Activated CD8-positive, alpha-beta memory T cell treated with anti-CD3 and anti-CD28 coated beads, Interleukin-2, amount 50 U/mL, for 24 hours (primary cell): ENCODE results near the gene DNAJC5.
A peak's percentile ranks its signal among the peaks of the same experiment; 100 is the strongest.
"Not testable (repeated sequence)": the region's sequence is repeated elsewhere in the genome, so short reads cannot be mapped to it uniquely, and the experiment has no call there.

Experiments used
- DNase-seq: peaks from one replicate; pipeline ENCODE4 v3.0.0-alpha.2; 2020; ENCODE audit errors: extremely low read depth

Gene DNAJC5, protein sequence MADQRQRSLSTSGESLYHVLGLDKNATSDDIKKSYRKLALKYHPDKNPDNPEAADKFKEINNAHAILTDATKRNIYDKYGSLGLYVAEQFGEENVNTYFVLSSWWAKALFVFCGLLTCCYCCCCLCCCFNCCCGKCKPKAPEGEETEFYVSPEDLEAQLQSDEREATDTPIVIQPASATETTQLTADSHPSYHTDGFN

DNA sequence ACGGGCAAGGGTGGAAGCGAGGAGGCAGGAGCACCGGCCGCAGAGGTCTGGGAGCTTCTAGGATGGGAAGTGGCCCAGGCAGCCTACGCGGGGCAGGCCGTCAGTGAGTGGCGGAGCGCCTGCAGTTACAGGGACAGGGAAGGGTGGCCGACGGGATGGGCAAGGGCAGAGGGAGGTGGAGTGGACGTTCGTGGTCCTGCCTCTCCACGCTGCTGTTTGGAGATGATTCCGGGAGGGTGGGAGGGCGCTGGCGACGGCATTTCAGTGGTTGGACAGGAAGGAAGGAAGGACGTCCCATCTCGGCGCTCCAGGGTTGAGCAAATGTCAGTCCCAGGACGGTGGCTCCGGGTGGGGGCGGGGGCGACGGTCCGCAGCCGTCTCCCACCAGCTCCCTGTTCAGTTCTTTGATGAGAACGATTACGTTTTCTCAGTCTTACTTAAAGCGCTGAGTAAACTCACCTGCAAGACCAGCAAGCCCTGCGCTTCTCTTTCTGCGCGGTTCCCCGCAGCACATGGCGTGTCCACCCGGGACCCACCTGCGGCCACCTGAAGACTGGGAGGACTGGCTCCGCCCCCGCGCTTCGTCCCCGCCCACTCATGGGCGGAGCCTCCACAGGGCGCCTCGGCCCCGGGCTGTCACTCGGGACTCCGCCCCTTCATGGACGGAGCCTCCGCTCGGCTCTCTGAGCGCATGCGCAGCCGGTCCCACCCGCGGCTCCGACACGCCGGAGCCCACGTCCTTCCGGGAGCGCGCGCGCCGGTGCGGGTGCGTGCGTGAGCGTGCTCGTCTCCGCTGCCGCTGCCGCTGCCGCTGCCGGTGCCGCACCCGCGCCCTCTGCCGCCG, at the start of gene DNAJC5:
Gene DNAJC5 (plus strand): TSS at position 769 of the 844 bp plus-strand sequence. CDS start 33,220 bp downstream, outside the sequence.
- peak; percentile 81 for DNase-seq

DNA sequence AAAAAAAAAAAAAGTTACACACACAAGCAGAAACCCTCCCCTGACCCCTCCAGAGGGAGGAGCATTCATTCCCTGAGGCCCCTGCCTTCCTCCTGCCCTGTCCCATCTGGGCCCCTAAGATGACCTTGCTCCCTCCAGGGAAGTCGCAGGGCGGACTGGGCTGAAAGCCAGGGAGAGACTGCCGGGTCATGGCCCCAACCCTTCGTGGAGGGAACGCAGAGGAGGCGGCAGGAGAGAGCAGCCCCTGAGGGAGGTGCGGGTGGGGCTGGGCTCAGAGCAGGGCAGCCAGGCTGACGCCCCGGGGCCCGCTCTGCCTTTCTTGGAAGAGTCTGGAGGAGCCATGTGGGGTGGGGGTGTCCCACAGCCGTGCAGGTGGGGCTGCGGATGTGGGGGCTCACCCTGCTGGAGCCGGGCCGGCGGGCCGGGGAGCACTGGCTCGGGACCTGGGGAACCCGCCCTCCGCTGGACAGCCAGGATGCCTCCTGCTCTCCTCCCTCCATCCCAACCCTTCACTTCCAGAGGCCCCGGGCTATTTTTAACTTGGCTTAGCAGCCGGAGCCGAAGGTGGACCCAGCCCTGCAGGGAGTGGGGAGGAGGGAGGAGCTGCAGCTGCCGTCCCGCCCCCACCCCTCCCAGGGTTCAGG, 48.7 kb upstream of the DNAJC5 start:
- DNase-seq, result no peak

DNA sequence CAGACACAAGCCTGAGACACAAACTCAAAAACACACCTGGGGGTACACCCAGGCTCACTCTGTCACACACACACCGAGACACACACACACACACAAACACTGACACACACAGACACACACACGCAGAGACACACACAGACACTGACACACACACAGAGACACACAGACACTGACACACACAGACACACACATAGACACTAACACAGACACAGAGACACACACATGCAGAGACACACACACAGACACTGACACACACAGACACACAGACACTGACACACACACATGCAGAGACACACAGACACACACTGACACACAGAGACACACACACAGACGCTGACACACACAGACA, 48.1 kb upstream of the DNAJC5 start:
- DNase-seq, result no peak

DNA sequence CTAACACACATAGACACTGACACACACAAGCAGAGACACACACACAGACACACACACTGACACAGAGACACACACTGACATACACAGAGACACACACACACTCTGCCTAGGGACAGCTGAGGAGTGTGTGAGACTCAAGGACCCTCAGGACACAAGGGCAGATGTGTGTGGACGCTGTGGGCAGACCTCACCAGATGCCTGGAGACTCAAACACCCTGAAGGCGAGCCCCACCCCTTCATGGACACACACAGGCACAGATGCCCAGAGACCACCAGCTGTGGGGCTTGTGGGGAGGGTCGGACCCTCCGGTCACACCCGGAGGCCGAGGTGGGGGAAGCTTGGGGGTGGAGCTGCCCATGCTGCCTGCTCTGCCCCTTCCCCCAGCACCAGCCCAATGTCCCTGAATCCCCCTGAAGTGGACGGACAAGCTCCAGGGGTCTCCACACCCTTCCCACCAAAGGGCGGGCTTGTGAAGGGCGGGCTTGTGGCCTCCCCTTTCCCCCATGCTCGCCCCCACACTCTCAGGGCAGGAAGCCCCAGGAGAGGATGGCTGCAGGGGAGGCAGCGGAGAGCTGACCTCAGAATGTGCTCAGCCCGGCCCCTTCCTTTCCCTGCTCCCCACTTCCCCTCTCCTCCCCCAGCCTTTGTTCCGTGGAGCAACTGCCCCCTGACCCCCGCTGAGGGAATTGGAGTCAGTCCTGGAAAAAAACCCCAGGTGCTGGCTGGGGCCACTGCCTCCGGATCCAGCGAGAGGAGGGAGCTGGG, 47.5 kb upstream of the DNAJC5 start:
- DNase-seq, result no peak

DNA sequence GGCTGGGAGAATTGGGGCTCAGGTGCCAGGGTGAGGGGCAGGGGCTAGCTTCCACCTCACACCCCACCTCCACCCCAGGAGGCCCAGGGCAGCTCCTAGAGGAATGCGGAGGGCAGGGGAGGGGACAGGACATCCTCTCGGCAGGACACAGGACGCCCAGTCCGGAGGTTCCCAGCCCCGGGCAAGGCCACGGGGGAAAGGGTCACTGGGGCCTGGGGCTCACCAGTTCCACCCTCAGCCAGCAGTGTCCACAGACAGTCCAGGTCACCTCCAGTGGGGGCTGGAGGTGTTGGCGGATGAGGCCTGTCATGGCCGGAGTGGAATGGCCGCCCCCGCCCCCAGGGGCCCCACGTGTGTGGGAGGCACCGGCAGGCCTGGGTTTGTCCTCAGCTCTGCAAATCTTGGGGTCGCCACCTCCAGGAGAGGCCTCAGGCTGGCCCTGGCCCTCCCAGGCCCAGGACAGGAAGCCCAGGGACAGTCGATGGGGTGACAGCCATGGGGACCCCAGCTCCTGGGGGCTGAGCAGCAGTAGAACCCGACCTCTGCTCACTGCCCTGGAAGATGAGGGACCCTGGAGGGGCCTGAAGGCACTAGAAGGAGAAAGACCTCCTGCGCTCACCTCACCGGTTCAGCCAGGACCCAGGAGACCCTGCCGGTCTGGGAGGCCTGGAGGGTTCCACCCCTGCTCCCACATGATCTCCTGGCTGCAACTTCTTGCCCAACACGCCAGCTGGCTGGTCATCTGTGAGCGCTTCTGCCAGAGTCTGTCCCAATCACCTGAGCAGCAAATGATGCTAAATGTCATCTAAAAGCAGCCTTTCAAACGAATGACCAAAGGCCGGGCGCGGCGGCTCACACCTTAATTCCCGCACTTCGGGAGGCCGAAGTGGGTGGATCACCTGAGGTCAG, 46.7 kb upstream of the DNAJC5 start:
- DNase-seq, result no peak

DNA sequence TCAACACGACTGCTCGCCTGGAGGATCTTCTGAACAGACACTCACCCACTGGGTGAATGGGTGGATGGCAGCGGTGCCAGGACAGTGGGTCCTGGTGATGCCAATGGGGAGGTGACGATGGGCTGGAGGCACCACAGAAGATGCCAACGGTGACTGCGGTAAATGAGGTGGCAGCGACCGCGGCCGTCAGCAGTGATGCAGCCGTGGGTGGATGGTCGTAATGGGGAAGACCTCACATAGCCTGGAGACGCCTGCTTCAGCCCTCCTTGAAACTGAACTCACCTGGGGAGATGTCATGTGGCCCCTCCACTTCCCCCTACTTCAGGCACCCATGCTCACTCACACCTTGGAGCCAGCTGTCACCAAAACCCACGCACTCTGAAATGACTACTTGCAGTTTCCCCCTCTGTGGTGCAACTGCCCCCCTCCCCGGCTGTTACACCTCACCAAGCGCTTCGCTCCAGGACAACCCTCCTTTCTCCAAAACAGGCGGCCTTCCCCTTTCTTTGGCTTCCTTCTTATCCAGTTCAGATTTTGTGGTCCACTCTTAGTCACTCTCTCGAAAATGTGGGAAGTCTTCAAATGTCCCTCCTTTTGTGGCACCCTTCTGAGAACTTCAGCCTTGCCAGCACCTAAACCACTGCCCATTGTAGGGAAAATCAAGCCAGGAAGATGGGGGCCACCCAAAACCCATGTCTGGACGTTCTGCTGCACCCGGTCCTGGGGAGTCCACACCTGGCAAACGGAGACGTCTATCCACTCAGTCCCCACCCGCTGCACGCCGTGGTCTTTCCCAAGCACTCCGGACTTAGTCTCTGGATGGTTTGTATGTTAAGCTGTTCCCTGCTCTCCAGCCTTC, 44.0 kb upstream of the DNAJC5 start:
- DNase-seq, result peak; percentile 27

DNA sequence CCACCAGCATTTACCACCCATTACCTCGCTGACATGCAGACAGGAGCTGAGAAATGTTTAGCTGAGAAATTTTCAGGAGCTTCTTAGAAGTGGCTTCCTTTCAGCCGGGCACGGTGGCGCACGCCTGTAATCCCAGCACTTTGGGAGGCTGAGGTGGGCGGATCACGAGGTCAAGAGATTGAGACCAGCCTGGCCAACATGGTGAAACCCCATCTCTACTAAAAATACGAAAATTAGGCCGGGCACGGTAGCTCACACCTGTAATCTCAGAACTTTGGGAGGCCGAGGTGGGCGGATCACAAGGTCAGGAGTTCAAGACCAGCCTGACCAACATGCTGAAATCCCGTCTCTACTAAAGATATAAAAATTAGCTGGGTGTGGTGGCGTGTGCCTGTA, 43.4 kb upstream of the DNAJC5 start:
- not testable (repeated sequence) for DNase-seq

DNA sequence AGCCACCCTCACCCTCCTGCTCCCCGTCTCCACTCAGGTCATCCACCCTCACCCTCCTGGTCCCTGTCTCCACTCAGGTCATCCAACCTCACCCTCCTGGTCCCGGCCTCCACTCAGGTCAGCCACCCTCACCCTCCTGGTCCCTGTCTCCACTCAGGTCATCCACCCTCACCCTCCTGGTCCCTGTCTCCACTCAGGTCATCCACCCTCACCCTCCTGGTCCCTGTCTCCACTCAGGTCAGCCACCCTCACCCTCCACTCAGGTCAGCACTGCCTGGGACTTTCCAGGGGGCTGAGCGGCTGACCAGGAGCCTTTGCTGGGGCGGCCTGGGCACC, 41.2 kb upstream of the DNAJC5 start:
- not testable (repeated sequence) for DNase-seq

DNA sequence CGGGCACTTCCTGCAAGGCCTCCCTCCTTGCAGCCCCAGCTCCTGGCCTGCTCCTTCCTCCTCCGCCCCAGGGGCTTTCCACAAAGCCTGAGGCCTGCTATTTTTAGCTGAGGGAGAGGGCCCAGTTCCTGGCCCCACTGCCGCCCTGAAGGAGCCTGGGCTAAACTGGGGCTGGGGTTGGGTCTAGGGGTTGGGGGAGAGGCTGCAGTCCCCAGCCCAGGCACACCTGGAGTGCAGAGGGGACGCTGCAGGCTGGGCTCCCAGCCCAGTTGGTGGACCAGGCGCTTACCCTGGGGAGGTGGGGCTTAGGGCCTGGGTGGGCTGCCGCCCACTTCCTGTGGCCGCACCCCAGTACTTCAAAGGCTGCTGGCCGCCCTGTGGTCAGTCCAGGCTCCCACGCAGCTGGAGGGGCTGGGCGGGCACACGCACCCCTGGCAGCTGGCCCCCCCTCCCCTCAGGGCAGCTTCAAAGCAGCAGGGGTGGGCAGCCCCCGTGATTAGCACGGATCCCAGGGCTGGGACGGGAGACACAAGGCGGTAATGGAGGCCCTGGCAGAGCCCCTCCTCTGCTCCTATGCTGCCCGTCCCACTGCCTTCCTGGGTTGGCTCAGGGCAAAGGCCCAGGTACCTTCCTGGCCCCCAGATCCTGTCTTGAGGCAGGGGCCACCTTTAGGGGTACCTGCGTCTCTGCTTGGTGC, 40.7 kb upstream of the DNAJC5 start:
- no peak for DNase-seq

DNA sequence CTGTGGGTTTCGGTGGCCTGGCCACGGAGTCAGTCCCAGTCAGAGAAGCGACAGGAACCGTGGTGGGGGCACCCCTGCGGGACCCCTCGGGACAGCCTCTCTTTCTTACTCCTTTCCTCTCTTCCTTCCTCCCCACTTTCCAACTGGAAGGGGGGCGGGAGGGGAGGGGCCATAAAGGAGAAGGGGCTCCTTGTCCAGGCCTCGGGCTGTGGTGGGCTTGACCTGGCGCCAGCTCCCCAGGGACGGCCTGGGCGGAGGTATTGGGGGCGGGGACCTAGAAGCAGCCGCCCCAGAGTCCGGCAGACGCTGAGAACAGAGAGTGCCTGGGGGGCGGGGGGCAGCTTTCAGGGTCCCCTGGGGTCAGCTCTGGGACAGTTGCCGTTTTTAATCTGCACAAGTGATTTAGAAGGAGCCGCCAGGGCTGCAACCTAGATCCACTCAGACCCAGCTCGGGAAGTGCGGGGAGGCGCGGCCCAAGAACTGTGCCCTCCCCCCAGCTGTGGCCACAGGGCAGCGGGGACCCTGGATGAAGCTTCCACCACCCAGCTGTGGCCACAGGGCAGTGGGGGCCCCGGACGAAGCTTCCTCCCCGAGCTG, 40.1 kb upstream of the DNAJC5 start:
- DNase-seq, result no peak

DNA sequence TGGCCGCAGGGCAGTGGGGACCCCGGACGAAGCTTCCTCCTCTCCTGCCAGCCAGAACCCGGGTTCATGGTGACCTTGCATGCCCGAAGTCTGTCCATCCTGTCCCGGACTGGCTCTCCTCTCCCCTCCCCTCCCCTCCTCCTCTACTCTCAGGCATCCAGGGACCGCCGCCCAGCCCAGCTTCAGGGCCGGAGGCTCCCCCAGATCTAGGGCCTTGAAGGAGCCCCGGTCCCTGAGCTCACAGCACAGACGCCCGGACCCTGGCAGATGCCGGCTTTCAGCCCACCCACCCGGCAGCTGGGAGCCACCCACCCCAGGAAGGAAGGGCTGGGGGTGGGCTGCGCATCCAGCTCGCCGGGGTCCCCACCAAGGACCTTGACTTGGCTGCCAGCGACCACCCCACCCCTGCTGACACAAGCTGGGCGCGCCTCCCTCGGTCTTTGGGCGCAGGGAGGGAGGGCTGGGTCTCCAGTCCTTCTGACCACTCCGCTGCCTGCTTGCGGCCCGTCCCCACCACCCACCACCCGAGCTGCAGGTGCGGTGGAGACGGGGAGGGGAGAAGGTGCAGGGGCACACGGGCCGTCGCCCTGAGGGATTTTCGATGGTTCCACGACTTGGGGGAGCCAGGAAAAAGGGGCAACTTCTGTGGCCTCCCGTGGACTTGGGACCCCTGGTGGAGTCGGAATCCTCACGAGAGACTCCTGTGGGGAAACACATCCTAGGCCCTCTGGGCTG, 39.4 kb upstream of the DNAJC5 start:
- DNase-seq, result no peak

DNA sequence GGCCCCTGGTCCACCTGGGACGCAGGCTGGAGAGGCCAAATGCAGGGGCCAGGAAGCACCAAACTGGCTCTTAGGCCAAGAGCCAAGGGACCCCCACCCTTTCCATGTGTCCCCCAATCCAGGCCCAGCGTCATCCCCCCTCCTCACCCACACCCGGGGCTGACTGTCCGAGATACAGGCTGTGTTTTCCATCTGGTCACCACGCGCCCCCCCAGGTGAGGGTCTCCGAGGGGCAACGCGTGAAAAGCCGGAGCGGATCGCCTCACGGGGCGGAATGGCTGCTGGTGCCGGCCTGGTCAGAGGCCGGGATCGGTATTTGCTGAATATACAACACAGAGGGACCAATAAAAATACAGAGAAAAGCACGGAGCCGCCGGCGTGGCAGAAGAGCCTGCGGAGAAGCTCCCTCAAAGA, 38.8 kb upstream of the DNAJC5 start:
- no peak for DNase-seq

DNA sequence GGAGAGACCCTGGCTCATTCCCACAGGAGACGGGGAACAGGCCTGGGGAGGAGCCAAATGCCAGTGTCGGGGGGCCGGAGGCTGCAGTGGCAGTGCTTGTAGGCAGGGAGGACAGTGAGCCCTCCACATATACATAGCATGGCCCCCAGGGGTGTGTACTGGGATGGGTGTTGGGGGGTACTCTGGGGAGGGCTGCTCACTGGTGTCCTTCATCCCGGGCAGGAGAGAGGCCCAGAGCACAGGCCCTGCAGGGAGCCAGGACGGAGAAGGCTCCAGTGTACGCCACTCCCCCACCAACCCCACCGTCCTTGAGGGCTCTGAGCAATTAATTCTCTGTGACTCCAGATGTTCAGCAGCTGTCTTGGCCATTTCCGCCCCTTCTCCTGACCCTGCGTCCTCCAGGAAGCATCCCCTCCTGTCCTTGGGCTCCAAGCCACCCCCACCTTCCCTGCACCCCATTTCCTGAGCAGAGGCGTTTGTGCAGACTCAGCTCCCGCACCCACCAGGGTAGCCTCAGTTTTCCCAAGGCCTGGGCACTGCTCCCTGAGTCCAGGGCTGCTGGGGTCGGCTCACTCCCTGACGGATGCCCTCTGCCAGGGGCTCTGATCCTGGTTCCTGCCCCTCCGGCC, 37.0 kb upstream of the DNAJC5 start:
- no peak for DNase-seq

DNA sequence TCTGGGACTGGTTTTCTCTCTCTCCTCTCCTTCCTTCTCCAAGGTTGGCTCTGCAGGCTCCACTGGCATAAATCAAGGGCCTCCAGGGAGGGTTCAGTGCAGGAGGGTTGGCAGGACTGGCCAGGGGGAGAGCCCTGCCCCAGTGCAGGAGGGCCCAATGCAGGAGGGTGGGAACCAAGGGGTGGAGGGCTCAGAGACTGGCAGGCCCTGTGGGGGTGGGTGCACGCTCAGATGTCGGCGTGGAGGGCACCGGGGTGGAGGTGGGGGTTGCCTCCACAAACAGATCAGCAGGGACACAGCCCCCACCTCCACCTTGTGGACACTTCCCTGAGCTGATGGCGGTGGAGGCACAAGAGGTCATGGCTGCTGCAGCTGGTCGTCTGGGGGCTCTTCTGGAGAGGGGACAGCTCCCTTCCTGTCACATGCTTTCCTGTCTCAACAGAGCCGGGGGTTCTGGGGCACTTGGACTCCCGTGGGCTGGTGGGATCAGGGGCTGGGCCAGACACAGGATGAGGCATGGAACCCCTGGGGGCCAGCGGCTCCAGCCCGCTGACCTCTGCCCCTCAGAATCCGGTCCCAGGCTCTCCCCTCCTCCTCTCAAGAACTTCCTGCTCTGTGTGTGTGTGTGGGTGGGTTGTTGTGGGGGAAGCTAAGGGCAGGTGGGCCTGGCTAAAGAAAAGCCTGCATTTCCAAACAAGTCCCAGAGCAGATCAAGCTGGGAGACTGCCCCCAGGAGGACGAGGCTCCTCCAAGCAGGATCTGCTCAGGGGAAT, 36.3 kb upstream of the DNAJC5 start:
- no peak for DNase-seq

DNA sequence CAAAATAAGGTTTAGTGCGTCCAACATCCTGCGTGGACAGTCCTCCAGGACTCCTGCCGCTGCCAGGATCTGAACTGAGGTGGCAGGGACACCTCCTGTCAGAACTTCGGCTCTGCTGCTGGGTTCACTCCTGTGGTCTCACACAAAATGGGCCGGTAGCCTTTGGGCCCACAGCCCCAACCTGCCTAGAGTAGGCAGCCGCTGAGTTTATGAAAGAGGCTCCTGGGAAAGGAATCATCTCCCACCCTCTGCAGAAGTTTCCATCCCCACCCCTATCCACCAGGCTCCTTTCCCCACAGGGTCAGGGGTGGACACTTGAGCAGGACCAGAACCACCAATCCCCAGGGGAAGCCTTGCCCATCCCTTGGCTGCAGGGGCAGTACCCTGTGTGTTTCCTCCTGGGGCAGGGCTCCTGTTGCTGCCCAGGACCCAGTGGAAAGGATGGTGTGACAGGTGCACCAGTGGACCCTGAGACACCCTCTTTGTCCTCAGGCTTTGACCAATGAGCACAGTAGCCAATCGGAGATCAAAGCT, 35.7 kb upstream of the DNAJC5 start:
- no peak for DNase-seq

DNA sequence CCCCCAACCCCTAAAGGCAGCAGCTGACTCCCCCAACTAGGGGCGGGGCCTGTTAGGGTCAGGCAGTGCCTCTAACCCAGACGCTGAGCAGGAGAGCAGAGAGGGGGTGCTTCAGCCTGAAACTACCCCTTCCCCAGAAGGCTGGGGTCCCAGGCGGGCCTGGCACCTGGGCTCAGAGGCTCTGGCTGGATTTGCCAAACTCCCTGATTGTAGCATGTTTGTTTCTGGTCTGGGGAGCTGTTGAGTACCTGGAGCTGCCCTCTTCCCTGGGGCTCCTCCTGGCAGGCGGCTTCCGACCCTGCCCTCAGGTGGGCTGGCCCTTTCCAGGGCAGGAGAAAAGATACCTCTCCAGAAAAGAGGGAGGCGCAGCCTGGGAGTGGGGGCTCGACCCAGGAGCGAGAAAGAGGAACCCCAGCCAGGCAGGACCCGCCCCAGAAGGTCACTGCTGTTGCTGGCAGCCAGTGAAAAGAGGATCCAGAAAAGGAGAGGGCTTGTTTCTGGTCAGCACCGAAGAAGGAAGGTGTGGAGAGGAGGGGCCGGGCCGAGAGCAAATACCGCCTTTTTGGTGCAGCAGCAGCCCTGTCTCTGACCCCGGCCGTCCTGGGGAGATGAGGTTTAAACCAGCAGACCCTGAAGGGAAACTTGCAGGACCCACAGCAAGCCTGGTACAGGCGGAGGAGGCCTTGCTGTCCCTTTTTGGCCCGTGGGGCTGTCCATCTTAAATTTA, 34.4 kb upstream of the DNAJC5 start:
- no peak for DNase-seq
